AML-193 (cell line): ENCODE data around the gene KCNC4.

Experiments
- DNase-seq, 2 experiments: peaks; one replicate each; lab custom pipeline; 2025; lab: John Stamatoyannopoulos, UW

Gene KCNC4

GRCh38 chr1:110230381-110231199, 20.5 kb downstream of the KCNC4 start:
- no peak for DNase-seq

- no peak for DNase-seq
These were observed 23.7 kb downstream of the KCNC4 start for GRCh38 chr1:110233861-110234260.

GRCh38 chr1:110234691-110235090, 24.6 kb downstream of the KCNC4 start:
- DNase-seq, result no peak

- DNase-seq, result no peak
These were observed 25.2 kb downstream of the KCNC4 start for GRCh38 chr1:110235181-110235833.

- peak; percentile 84 to 90 for DNase-seq
These were observed 25.9 kb downstream of the KCNC4 start for GRCh38 chr1:110235834-110236682.

GRCh38 chr1:110237386-110238152, 27.5 kb downstream of the KCNC4 start:
- DNase-seq, result no peak

- DNase-seq, result no peak
These were observed 29.6 kb downstream of the KCNC4 start for GRCh38 chr1:110239441-110240430.

- no peak for DNase-seq
These were observed 30.5 kb downstream of the KCNC4 start for GRCh38 chr1:110240476-110241210.

- DNase-seq, result no peak
These were observed 31.4 kb downstream of the KCNC4 start for GRCh38 chr1:110241516-110241915.

- DNase-seq, result no peak
These were observed 31.9 kb downstream of the KCNC4 start for GRCh38 chr1:110242062-110242461.

GRCh38 chr1:110242731-110243130, 32.6 kb downstream of the KCNC4 start:
- DNase-seq, result no peak

GRCh38 chr1:110243146-110243545, 33.0 kb downstream of the KCNC4 start:
- DNase-seq, result no peak

GRCh38 chr1:110243574-110243973, 33.5 kb downstream of the KCNC4 start:
- no peak for DNase-seq

GRCh38 chr1:110245876-110246620, 35.9 kb downstream of the KCNC4 start:
- DNase-seq, result no peak

- DNase-seq, result no peak
These were observed 38.6 kb downstream of the KCNC4 start for GRCh38 chr1:110248746-110249145.

- no peak for DNase-seq
These were observed 39.1 kb downstream of the KCNC4 start for GRCh38 chr1:110249256-110249655.

GRCh38 chr1:110250008-110250407, 39.9 kb downstream of the KCNC4 start:
- DNase-seq, result no peak

GRCh38 chr1:110250749-110251148, 40.6 kb downstream of the KCNC4 start:
- DNase-seq, result no peak

- DNase-seq, result no peak
These were observed 43.1 kb downstream of the KCNC4 start for GRCh38 chr1:110253213-110253612.
